ENCODE data around the gene RHBDD3. TPM values are rescaled to one million over a fixed set of nuclear protein-coding genes. Genes with fewer than 3 reads are reported as not detected.

The RHBDD3 gene
- total and polyA plus RNA-seq, 11 donors: 10.9 to 29.5 (median 13.7) TPM

DNA sequence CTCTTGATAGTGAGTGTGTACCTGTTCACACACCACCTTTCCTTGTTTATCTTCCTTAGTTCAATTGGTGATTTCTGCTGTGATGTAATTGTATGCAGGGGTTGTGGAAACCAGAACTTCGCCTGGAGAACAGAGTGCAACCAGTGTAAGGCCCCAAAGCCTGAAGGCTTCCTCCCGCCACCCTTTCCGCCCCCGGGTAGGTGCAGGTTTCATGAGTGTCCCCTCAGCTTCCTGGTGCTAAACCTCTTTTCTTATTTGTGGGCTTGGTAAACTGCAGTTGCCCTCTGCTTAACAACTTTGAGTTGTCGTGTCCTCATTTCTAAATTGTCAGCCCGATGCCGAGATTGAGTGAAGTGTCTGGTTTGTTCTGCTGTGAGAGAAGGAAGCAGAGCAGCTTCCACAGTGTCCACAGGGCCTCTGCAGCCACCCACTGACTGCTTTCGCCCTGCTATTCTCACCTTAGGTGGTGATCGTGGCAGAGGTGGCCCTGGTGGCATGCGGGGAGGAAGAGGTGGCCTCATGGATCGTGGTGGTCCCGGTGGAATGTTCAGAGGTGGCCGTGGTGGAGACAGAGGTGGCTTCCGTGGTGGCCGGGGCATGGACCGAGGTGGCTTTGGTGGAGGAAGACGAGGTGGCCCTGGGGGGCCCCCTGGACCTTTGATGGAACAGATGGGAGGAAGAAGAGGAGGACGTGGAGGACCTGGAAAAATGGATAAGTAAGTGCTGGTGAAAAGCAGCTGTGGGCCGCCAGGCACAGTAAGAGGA is 31.5 kb upstream of the RHBDD3 start:
- whole genome bisulfite sequencing, 4 donors: 86 to 89% (median 88%) methylated on average over 19 of the region's 19 CpGs
- Histone ChIP-seq H3K4me1 (peaks cover 0 to 15% (median 8%) of the 10 kb centered on the region in 12 donors), H3K9me3 (no peaks in the 10 kb centered on the region), H3K36me3 (peaks cover 7 to 72% (median 67%) of the 10 kb centered on the region in 9 donors), H3K27me3 (no peaks in the 10 kb centered on the region), H3K4me3 (no peak overlapping the region), H3K27ac (no peak overlapping the region)
- DNase-seq (peak in 1 of 5 donors; percentile 55), ATAC-seq (no peak)
- TF ChIP-seq CTCF (IDR thresholded peaks at IDR 0.05) (no peak), POLR2A (IDR thresholded peaks at IDR 0.05) (no peak)
- intact Hi-C loops (cut with DNase I): no loop called here

- H3K27ac ChIP-seq: no peak overlapping the region
- no peak overlapping the region for H3K4me3 ChIP-seq
- peaks cover 0 to 15% (median 8%) of the 10 kb centered on the region in 12 donors for H3K4me1 ChIP-seq
- TF ChIP-seq POLR2A (IDR thresholded peaks at IDR 0.05) (no peak), CTCF (IDR thresholded peaks at IDR 0.05) (no peak)
- no peaks in the 10 kb centered on the region for H3K27me3 ChIP-seq
- DNase-seq (peak in 1 of 5 donors; percentile 40), ATAC-seq (no peak)
- WGBS, 4 donors: 66 to 74% (median 70%) methylated on average over 8 of the region's 8 CpGs
- intact Hi-C loops (cut with DNase I): no loop called here
- no peaks in the 10 kb centered on the region for H3K9me3 ChIP-seq
- peaks cover 9 to 79% (median 73%) of the 10 kb centered on the region in 9 donors for H3K36me3 ChIP-seq
Measured at GRCh38 chr22:29298641-29299040, 30.9 kb upstream of the RHBDD3 start.

- Histone ChIP-seq H3K9me3 (no peaks in the 10 kb centered on the region), H3K36me3 (peaks cover 9 to 100% (median 100%) of the 10 kb centered on the region in 9 donors), H3K4me3 (no peak overlapping the region), H3K27ac (no peak overlapping the region), H3K4me1 (peaks cover 0 to 6% (median 0%) of the 10 kb centered on the region in 12 donors), H3K27me3 (no peaks in the 10 kb centered on the region)
- DNase-seq (no peak), ATAC-seq (no peak)
- intact Hi-C loops (cut with DNase I): no loop called here
- TF ChIP-seq POLR2A (IDR thresholded peaks at IDR 0.05) (no peak), CTCF (IDR thresholded peaks at IDR 0.05) (no peak)
Measured at GRCh38 chr22:29292379-29292778, 24.6 kb upstream of the RHBDD3 start.

- Histone ChIP-seq H3K36me3 (peaks cover 4 to 100% (median 100%) of the 10 kb centered on the region in 9 donors), H3K27me3 (no peaks in the 10 kb centered on the region), H3K4me1 (peaks cover 0 to 6% (median 0%) of the 10 kb centered on the region in 12 donors), H3K4me3 (no peak overlapping the region), H3K27ac (no peak overlapping the region), H3K9me3 (no peaks in the 10 kb centered on the region)
- ATAC-seq: no peak
- TF ChIP-seq CTCF (IDR thresholded peaks at IDR 0.05) (no peak), POLR2A (IDR thresholded peaks at IDR 0.05) (no peak)
- no peak for DNase-seq
- intact Hi-C loops (cut with DNase I): no loop called here
- 68 to 75% (median 71%) methylated on average over 7 of the region's 7 CpGs for WGBS, 4 donors
Measured at GRCh38 chr22:29291215-29291614, 23.4 kb upstream of the RHBDD3 start.

All from heart left ventricle (tissue), 16 donors.